GM19324 (cell line): ENCODE measurements around the gene GUCY2C.
"Not testable (repeated sequence)": the region's sequence is repeated elsewhere in the genome, so short reads cannot be mapped to it uniquely, and the experiment has no call there.

ENCODE experiments used
- ATAC-seq: cut with Tn5 transposase; IDR thresholded peaks from one replicate; pipeline ENCODE4 v1.9.1; 2021; ENCODE audit warnings: mild to moderate bottlenecking, moderate library complexity; ENCODE audit not compliant: unreplicated experiment, low FRiP score

The GUCY2C gene

DNA sequence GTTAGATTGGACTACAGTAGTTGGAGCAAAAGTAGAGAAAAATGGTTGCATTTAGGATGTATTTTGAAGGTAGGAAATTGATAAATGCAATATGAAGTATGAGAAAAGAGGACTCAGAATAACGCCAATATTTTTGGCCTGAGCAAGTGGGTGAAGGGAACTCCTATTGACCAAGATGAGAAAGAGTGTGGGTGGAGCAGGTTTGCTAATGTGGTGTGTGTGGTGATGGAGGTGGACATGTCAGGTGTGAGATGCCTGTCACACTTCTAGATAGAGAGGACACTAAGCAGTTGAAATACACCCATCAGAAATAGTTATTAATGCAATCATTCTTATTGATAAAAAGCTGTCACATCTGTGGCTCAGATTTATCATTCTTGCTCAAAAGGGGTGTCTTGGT lies 7.3 kb downstream of the GUCY2C start:
- no peak for ATAC-seq

DNA sequence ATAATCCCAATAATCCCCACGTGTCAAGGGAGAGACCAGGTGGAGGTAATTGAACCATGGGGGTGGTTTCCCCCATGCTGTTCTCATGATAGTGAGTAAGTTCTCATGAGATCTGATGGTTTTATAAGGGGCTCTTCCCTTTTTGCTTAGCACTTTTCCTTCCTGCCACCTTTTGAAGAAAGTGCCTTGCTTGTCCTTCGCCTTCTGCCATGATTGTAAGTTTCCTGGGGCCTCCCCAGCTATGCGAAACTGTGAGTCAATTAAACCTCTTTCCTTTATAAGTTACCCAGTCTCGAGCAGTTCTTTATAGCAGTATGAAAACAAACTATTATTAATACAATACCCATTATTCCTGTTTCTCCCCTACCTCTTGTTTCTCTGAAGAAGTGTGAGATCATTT lies 14.2 kb downstream of the GUCY2C start:
- ATAC-seq = not testable (repeated sequence)

DNA sequence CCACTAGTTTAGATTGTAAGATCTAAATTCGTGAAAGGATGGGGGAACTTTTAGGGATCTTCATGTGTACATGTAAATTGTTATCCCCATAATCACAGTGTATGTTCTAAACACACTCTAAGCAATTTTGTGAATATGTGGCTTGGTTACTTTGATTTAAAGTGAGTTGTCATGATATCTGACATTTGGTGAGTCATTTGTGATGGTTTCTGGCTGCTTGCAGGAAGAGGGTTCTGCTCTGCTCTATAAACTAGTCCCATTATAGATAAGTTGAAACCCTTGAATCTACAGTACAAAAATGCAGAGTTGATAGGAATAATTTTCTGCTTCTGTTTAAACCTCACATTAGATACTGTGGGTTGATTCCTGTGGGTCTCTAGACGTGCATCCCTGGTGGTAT lies 14.8 kb downstream of the GUCY2C start:
- ATAC-seq = no peak

DNA sequence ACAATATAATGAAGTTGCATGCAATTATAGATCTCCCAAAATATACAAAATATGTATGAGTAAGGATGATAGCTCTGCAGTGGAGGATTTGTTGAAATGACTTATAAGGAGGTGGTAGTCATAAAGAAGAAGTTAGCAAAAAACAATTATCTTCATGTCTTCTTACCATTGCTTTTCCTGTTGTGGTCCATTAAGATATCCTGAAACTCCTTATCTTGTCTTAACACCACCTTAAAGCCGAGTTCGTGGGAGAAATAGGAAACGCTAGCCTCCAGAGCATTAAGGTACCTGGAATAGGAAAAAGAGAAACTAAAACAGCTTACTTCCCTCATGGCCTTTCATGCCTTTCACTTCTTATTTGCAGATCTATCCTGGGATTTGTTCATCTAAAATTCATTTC lies 15.2 kb downstream of the GUCY2C start:
- no peak for ATAC-seq

DNA sequence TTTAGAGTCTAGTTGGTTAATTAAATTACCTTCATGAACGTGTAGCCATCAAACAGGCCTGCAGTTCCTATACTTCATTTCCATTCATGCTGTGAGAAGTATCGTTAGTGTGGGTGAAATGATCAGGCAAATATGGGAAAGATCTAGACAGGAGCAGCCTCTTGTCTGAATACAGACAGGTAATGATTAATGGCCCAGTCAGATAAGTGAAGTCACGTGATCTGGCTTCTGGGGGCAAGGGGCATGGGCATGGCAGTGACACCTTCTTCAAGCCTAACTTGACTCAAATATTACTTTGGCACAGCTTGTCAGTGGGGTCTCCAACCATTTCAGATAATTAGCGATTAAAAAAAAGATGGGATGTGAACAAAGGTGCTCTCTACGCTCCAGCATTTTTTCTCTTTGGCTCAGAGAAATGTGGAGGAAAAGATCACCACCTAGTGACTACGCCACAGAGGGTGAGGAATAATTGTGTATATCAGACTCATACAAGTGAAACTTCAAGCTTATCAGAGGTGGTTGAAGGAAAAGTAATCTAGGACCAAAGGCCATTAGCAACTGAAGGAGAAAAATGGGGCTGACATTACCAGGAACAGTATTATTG lies 17.8 kb downstream of the GUCY2C start:
- ATAC-seq = no peak

DNA sequence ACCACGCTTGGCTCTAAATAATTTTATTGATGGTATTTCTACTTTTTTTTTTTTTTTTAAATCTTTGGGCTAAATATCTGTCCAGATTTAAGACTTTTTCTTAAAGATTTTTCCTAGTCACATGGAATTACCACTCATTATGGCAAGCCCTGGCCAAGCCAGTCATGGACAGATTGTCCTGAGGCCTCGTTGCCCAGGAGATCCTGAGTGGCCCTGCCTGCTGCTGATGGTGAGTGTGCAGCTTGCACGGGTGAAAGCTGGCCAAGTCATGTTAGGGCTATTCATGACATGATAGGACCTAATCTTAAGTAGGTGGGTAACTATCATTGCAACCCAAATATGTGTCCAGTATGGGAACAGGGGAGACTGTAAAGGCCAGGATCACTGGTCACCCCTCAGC lies 27.8 kb downstream of the GUCY2C start:
- ATAC-seq = no peak

DNA sequence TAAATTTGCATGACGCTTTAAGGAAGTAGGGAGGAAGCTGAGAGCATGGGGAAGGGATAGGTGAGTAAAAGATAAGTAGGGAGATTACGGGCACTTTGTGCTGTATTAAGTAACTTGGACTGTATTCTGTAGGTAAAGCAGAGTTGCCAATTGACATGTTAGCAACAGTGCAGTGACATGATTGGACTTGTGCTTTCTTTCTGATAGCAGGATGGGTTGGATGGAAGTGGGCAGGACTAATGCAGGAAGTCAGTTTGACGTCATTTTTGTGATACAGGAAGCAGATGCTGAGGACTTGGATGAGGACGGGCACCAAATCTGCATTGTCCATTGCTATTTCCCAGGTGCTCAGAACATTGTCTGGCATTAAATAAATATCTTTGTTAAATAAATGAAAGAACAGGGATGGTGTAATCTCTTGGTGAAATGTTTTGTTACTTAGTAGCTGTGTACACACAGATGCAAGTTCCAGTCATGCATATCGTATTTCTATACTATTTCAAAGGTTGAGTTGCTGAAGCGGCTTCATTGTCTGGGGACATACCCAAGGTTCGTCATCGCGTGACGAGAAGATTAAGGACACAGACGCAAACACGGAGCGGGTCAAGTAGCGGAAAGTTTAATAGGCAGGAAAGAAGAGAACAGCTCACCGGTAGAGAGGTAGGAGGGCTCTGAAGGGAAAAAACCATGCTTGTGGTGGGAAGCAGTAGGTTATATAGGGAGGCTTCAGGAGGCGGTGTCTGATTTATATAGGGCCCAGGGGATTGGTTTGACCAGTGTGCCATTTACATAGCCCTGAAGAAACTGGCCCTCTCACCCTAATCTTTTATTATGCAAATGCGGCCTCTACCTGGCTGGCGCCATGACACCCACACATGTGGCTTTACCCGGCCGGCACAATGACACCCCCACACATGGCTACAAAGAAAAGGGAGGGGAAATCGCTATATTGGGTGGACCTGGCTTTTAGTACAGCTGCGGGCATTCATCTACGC lies 30.7 kb downstream of the GUCY2C start:
- no peak for ATAC-seq

DNA sequence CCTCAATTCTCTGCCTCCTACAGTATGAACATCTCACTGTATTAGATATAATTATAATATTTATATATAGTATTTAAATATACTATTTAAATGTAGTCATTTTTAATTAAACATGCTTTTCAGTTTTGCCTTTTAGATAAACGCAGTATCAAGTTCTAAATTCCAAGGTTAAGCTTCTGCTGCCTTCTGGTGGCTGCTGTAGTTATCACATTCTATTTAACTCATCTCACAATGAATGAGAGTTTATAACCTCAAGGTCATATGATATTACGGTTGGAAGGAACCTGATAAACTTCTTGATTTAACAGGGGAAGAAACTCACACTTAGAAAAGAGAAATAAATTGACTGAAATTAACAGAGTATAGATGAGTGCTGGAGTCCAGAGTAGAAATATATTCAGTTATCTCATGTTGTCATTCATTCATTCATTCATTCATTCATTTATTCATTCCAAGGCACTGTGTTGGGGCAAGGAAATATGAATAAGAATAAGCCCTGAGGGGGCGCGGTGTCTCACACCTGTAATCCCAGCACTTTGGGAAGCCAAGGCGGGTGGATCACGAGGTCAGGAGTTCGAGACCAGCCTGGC lies 31.9 kb downstream of the GUCY2C start:
- ATAC-seq = no peak

DNA sequence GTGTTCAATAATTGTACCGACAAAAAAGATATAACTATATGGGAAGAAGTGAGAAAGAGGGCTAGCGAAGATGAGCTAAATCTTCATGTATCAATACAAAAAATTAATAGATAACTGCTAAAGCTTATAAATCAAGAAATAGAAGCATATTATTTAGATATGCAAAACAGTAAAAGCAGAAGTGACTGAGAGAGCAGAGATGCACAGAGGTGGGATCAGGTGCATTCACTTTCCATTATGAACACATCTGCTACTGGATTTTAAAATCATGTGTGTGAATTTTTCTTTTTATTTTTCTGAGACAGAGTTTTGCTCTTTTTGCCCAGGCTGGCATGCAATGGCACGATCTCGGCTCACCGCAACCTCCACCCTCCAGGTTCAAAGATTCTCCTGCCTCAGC lies 33.4 kb downstream of the GUCY2C start:
- ATAC-seq = no peak

DNA sequence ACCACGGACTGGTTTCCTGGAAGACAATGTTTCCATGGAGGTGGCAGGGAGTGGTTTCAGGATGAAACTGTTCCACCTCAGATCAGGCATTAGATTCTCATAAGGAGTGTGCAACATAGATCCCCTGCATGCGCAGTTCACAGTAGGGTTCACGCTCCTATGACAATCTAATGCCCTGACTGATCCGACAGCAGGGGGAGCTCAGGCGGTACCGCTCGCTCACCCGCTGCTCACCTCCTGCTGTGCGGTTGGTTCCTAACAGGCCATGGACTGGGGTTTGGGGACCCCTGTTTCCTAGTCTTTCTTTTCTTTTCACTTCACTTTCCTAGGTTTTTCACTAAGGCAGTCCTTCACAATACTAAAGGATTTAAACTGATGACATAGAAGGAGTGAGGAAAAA lies 39.6 kb downstream of the GUCY2C start:
- no peak for ATAC-seq

DNA sequence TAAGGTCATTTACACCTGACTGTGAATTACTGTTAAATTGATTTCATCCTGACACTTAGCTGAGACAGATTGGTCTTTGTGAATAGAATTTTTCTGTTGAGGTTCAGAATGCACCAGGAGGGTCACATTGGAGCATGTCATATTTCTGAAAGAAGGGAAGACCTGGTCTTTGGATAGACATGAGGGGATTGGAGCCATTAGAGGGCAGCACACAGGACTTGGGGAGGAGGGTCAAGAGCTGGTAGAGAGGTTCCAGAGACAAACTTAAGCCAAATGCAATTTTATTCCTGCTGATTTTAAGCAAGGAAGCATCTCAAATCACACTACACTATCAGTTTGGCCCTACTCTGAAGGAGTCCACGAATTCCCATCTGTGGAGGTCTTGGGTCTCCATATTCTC lies 41.1 kb downstream of the GUCY2C start:
- ATAC-seq = no peak

DNA sequence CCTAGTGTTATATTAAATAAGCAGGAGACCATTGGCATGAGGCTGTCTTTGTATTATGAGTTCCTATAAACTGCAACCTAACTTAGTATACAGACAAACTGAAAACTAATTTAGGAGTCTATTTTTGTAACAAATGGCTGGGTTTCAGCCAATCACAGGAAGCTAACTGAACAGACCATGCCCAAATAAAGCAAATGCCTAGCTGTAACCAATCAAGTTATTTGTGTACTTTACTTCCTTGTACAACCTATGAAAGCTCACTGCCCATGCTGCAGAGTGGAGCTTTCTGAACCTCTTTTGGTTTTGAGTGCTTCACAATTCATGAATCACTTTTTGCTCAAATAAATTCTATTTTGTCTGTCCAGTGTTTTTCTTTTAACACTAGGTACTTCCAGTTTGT lies 41.6 kb downstream of the GUCY2C start:
- ATAC-seq = no peak

DNA sequence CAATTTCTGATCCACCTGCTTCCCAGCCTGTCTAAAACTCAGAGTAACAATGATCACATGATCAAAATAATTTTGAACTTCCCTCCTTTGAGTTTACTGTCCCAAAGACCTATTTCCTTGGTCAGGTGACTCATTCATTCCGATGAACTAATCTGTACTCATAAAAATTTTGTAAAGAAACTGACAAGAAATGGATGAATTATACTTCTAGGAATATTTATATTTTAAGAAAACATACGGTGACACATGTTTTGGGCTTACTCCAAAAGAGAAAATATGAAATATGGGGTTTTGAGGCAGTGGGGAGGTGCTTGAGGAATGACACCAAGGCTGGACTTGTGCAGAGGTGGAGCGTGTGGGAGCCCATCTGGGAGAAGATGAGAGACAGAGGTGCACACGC lies 42.0 kb downstream of the GUCY2C start:
- no peak for ATAC-seq

DNA sequence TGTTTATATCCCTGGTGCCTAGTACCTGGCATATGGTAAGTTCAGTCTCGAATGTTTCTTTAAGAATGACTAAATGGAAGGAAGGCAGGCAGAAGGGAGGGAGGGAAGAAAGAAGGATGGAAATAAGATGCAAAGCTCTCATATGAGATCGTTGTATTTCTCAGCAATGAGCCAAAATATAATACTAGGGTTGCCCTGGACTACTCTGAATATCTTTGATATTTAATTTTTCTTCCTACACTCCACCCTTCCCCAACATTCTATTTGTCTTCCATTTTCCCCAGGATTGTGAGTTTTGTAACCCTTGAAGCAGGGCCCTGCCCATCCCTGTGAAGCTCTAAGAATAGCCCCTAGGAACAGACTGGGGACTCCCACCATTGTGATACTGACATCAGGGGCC lies 43.9 kb downstream of the GUCY2C start:
- no peak for ATAC-seq

DNA sequence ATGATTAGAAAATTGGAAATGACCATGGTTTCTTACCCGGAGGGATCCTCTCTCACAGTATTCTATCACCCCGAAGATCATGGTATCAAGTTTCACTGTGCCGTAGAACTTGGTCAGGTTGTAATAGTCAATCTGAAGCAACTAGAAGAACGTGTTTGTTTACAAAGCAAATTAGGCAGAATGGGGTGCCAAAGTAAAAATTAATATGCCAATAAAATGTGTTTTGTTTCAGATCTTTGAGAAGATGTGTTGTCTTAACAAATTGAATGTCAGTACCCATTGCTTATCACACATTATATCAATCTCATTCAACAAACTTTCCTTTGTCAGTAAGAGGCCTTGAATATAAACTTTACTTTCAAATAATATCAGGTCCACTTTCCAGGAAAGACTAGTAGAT lies 45.0 kb downstream of the GUCY2C start:
- ATAC-seq = no peak

DNA sequence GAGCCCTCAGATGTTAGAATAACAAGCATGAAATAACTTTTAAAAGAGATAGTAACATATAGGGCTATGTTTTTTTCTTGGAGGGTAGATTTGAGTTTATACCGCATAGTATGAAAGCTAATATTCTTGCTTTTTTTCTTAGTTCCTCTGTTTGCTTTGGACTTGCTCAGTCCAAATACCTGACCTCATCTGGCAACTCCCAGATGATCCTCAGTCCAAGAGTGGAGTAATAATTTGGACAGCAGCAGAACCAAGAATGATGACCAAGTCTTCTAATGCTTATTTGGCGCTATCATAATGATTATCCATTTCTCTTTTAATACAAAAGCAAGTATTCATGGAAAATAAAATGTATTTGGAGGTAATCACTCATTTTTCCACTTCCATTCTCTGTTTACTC lies 45.6 kb downstream of the GUCY2C start:
- no peak for ATAC-seq

DNA sequence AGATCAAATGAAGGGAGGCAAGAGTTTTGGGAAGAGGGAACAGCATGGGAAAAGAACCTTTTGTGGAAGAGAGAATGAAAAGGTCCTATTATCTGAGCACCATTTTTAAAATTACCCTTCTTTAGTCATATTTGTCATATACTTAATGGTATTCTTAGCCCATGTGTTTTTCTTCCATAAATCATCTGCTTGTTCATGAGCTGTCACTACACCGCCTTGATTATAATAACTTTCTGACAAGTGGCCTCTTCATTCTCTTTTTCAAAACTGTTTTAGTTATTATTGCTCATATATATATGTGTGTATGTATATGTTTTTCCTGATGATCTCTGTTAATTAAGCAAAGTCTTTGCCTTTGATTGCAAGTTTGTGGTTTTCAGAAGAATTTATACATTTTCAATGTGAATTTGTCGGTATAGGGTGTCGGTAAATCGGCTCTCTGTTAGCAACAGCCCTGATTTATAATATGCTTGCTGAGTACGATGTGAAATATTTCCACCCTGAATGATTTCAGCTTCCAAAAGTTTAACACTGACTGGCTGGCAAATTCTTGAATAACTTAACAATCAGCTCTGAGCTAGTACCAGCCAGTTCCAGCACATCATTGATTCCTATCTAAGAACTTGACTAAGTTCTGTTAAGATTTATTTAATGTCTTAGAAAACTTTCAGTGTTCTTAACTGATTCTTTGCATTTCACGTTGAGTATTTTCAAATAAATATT lies 49.2 kb downstream of the GUCY2C start:
- no peak for ATAC-seq

DNA sequence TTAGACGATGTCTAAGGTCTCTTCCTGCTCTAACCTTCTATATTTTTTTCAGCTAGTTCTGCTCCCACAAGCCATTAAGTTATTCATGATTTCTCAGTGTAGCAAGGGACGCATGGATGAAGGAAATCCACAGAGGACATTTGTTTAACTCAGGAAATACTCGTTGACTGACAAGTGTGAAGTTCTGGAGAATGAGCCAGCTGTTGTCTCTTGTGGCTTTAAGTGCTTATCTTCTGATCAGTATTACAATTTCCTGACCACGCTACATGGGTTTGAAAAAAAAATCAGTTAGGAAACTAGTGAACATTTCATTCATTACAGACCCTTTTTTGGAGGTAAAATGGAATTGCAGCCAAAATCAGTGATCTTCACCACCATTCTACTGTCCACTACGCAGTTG lies 53.1 kb downstream of the GUCY2C start:
- ATAC-seq = no peak

DNA sequence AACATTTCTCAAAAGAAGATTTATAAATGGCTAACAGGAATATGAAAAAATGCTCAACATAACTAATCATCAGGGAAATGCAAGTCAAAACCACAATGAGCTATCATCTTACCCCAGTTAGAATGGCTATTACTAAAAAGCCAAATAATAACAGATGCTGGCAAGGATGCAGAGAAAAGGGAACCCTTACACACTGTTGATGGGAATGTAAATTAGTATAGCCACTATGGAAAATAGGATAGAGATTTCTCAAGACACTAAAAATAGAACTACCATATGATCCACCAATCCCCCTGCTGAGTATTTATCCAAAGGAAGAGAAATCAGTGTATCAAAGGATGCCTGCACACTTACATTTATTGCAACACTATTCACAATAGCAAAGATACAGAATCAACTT lies 58.3 kb downstream of the GUCY2C start:
- ATAC-seq = no peak

DNA sequence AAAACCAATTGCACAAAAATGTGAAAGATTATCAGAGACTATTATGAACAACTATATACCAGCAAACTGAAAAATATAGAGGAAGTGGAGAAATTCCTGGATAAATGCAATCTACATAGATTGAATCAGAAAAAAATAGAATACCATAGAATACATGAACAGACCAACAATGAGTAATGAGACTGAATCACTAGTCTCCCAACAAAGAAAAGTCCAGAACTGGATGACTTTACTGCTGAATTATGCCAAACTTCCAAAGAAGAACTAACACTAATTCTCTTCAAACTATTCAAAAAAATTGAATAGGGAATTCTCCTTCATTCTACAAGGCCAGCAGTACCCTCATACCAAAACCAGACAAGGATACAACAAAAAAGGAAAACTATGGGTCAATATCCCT lies 60.6 kb downstream of the GUCY2C start:
- ATAC-seq = no peak

DNA sequence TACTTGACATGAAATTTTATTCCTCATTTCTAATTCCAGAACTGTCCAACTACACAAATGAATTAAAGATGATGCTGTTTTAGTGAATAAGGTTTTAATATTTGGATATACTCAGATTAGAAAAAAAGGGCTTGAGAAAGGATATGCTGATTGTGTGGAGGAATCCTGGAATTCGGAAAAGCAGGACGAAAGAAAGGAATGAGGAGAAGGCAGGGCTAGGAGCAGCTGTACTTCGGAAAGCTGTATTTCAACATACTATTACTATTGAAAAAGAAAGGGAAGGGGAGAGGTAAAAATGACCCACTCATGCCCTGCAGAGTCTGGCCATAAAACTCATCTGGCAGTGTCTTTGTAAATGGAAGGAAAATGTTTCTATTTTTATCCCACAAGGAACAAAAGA lies 65.6 kb downstream of the GUCY2C start:
- ATAC-seq = no peak
